GM21390 (cell line): ENCODE measurements around the gene YIF1A.
"Not testable (repeated sequence)": the region's sequence is repeated elsewhere in the genome, so short reads cannot be mapped to it uniquely, and the experiment has no call there.

ENCODE experiments used
- ATAC-seq: cut with Tn5 transposase; IDR thresholded peaks from one replicate; pipeline ENCODE4 v1.9.1; 2021; ENCODE audit not compliant: unreplicated experiment

YIF1A gene

GRCh38 chr11:66287211-66287888 is 1.6 kb downstream of the YIF1A start:
- no peak for ATAC-seq

- ATAC-seq = no peak
Observed at GRCh38 chr11:66286699-66287098, 2.2 kb downstream of the YIF1A start.

- no peak for ATAC-seq
Observed at GRCh38 chr11:66285250-66285947, 3.5 kb downstream of the YIF1A start.

- ATAC-seq = no peak
Observed at GRCh38 chr11:66284526-66285078, 4.3 kb downstream of the YIF1A start.

GRCh38 chr11:66283461-66284105 is 5.4 kb downstream of the YIF1A start:
- ATAC-seq = no peak

GRCh38 chr11:66282468-66283455 is 6.2 kb downstream of the YIF1A start:
- ATAC-seq = peak; percentile 75

- ATAC-seq = no peak
Observed at GRCh38 chr11:66281776-66282467, 7.0 kb downstream of the YIF1A start.

- no peak for ATAC-seq
Observed at GRCh38 chr11:66281001-66281400, 7.9 kb downstream of the YIF1A start.

GRCh38 chr11:66280428-66280827 is 8.5 kb downstream of the YIF1A start:
- no peak for ATAC-seq

- no peak for ATAC-seq
Observed at GRCh38 chr11:66279092-66279734, 9.7 kb downstream of the YIF1A start.

- no peak for ATAC-seq
Observed at GRCh38 chr11:66278363-66279091, 10.4 kb downstream of the YIF1A start.

- ATAC-seq = no peak
Observed at GRCh38 chr11:66277471-66278362, 11.2 kb downstream of the YIF1A start, which contains the start of gene CNIH2. CNIH2 (plus strand) TSS chr11:66278175; CDS start chr11:66278457, 282 bp downstream.

- ATAC-seq = not testable (repeated sequence)
Observed at GRCh38 chr11:66277064-66277463, 11.9 kb downstream of the YIF1A start.

- ATAC-seq = not testable (repeated sequence)
Observed at GRCh38 chr11:66276619-66277018, 12.3 kb downstream of the YIF1A start.

GRCh38 chr11:66275984-66276612 is 12.8 kb downstream of the YIF1A start:
- no peak for ATAC-seq

GRCh38 chr11:66275396-66275795 is 13.5 kb downstream of the YIF1A start:
- no peak for ATAC-seq

- ATAC-seq = no peak
Observed at GRCh38 chr11:66274219-66274618, 14.7 kb downstream of the YIF1A start.
